Skeletal muscle tissue (tissue), 4 donors: ENCODE measurements around the gene SLC1A3. TPM values are rescaled to one million over a fixed set of nuclear protein-coding genes. Genes with fewer than 3 reads are reported as not detected.
"Not testable (repeated sequence)": the region's sequence is repeated elsewhere in the genome, so short reads cannot be mapped to it uniquely, and the experiment has no call there.

ENCODE experiments used
- H3K27ac ChIP-seq: one replicate; pipeline ENCODE4 v1.7.0; 2013; ENCODE audit warnings: mild to moderate bottlenecking, low read depth, low read length, inconsistent platforms
- H3K27me3 ChIP-seq, 3 donors: one replicate each; pipeline ENCODE4 v1.7.0; 2013; ENCODE audit warnings: low read length in 3 of 3; ENCODE audit not compliant: control insufficient read depth in 3 of 3, insufficient read depth in 3 of 3
- H3K36me3 ChIP-seq, 3 donors: one replicate each; pipeline ENCODE4 v1.7.0; 2013; ENCODE audit warnings: low read length in 3 of 3; ENCODE audit not compliant: control insufficient read depth in 3 of 3, insufficient read depth in 3 of 3
- H3K4me1 ChIP-seq, 3 donors: one replicate each; pipeline ENCODE4 v1.7.0; 2013; ENCODE audit warnings: low read length in 3 of 3, mild to moderate bottlenecking in 3 of 3; ENCODE audit not compliant: control insufficient read depth in 3 of 3, insufficient read depth in 3 of 3
- H3K4me3 ChIP-seq, 3 donors: one replicate each; pipeline ENCODE4 v1.7.0; 2013; ENCODE audit warnings: low read length in 3 of 3
- H3K9ac ChIP-seq, 3 donors: one replicate each; pipeline ENCODE4 v1.7.0; 2013; ENCODE audit warnings: low read length in 3 of 3, mild to moderate bottlenecking in 3 of 3, moderate library complexity in 2 of 3, low read depth in 1 of 3
- H3K9me3 ChIP-seq, 3 donors: one replicate each; pipeline ENCODE4 v1.7.0; 2013; ENCODE audit warnings: low read length in 3 of 3; ENCODE audit not compliant: control insufficient read depth in 3 of 3
- total RNA-seq: library from RNA; depleted of rRNA; stranded (reverse); fragments of >200 nt; gene quantifications from one replicate; pipeline ENCODE4 v1.2.3, GENCODE V29; 2014
- donor health status: Osteomylitis.

Gene SLC1A3
- total RNA-seq: 27.1 TPM

DNA sequence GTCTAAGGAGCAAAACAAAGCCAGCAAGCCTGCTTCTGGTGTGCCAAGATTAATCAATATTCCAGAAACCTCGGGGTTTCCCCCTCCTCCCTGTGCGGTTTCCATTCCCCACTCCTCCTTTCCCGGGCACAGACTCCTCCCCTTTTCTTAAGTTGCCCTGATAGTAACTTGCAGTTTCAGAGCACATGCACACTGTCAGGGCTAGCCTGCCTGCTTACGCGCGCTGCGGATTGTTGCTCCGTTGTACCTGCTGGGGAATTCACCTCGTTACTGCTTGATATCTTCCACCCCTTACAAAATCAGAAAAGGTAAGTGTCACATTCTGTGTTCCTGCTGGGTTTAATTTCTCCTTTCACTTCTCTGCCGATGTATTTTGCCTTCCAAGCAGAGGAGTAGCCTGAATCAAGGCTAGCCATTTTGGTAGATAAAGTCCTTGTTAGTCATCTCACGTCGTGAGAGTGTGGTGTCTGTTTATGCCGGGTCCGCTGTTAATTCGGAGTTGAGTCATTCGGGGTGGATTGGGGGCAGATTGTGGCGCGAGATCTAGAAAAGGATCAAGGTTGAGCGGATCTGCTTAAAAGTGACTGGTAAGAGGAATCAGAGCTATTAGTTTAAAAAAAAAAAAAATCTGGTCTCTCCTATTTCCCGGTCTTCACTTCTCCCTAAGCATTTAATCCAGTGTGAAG is at the start of gene SLC1A3:
SLC1A3 (plus strand) TSS at position 179 of the 686 bp plus-strand sequence. CDS start 1,818 bp downstream, outside the sequence.
- Histone ChIP-seq H3K4me3 (peak within 1 kb of the TSS; percentile 74 to 87 (median 79)), H3K9me3 (no peaks in the 10 kb centered on the region), H3K4me1 (peaks cover under 1 to 13% (median 8%) of the 10 kb centered on the region in 3 donors), H3K9ac (peak within 1 kb of the TSS; percentile 82 to 91 (median 85)), H3K27ac (peak within 1 kb of the TSS; percentile 82), H3K27me3 (no peaks in the 10 kb centered on the region), H3K36me3 (peaks cover 0 to under 1% (median 0%) of the 10 kb centered on the region in 3 donors)

DNA sequence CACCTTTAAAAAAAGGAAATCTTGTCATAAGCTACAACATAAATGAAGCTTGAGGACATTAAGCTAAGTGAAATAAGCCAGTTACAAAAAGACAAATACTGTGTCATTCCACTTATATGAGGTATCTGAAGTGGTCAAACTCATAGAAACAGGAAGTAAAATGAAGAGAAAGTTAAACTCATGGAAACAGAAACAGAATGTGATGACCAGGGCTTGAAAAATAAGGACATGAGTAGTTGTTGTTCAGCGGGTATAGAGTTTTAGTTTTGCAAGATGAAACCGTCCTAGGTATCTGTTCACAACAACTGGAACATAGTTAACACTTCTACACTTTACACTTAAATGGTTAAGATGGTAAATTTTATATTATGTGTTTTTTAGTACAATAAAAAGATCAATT is 47.8 kb upstream of the SLC1A3 start:
- no peaks in the 10 kb centered on the region for H3K27me3 ChIP-seq
- no peak overlapping the region for H3K4me3 ChIP-seq
- H3K9me3 ChIP-seq: no peaks in the 10 kb centered on the region
- no peaks in the 10 kb centered on the region for H3K4me1 ChIP-seq
- H3K27ac ChIP-seq: no peak overlapping the region
- no peak overlapping the region for H3K9ac ChIP-seq
- H3K36me3 ChIP-seq: no peaks in the 10 kb centered on the region

DNA sequence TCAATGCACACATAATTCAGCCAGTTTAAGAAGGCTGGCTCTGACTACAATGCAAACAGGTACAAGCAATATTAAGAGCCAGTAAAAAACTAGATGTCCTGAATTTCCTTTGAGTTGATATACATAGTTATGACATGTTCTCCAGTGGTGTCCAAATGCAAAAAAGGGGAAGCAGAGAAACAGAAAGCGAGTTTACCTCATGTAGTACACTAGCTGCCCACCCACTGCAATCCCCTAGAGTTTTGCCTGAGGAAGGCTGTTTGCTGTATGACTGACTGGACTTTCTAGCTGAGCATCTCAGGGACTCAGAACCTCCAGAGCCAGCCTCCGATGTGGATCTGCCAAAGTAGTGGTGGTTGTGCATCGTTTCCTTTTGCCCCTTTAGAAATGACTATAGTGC is 44.8 kb upstream of the SLC1A3 start:
- Histone ChIP-seq H3K27me3 (no peaks in the 10 kb centered on the region), H3K4me3 (no peak overlapping the region), H3K9me3 (no peaks in the 10 kb centered on the region), H3K4me1 (no peaks in the 10 kb centered on the region), H3K27ac (no peak overlapping the region), H3K36me3 (no peaks in the 10 kb centered on the region), H3K9ac (no peak overlapping the region)

DNA sequence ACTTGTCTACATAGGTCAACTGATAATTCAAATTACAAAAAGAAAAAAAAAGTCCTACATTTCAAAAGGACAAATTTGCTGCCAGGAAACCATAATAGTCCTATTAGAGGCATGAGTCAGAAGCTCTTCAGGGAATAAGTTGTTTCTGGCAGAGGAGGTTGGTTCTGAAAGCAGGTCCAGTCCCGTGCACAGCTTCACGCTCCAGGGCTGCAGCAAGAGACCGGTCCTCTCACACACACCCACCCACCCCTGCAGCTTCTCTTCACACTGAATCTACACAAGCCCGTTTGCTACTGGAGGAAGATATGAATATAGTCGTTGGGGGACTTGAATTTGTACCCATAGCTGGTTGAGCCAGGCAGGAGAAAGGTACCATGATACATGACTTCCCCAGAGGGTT is 36.9 kb upstream of the SLC1A3 start:
- Histone ChIP-seq H3K4me3 (no peak overlapping the region), H3K36me3 (no peaks in the 10 kb centered on the region), H3K9ac (no peak overlapping the region), H3K4me1 (no peaks in the 10 kb centered on the region), H3K27ac (no peak overlapping the region), H3K27me3 (no peaks in the 10 kb centered on the region), H3K9me3 (no peaks in the 10 kb centered on the region)

DNA sequence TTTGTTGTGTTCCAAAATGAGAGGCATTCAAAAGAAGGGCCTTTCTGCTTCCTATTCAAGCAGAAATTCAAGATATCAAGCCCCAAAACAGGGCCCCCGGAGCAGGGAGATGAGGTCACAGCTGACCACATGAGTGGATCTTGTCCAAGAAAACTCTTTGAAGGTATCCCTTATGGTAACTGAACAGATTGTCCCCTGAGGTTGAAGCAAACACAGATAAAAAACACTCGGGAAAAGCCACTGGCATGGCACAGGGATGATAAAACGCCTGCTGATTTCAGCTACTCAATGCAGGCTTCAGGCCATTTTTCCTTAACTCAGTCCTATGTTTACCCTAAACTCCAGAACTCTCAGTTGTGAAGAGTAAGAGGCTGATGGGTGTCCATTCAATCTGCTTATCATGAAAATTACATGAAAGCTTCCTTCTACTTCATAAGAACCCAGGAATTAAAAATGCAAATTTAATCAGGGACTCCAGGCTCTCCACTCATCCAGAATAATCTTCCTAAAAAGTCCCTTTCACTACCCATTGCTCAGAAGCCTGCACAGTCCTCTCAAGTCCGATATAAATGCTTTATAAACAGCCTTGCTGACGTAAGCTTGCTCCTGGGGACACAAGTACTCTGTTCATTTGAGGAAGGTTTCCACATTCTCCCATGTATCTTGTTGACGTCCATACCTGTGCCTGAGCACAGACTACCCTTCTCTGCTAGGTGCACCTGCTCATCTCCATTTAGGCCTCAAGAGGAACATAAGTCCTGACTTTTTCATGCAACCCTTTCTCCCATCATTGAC is 35.9 kb upstream of the SLC1A3 start:
- no peaks in the 10 kb centered on the region for H3K27me3 ChIP-seq
- H3K27ac ChIP-seq: no peak overlapping the region

DNA sequence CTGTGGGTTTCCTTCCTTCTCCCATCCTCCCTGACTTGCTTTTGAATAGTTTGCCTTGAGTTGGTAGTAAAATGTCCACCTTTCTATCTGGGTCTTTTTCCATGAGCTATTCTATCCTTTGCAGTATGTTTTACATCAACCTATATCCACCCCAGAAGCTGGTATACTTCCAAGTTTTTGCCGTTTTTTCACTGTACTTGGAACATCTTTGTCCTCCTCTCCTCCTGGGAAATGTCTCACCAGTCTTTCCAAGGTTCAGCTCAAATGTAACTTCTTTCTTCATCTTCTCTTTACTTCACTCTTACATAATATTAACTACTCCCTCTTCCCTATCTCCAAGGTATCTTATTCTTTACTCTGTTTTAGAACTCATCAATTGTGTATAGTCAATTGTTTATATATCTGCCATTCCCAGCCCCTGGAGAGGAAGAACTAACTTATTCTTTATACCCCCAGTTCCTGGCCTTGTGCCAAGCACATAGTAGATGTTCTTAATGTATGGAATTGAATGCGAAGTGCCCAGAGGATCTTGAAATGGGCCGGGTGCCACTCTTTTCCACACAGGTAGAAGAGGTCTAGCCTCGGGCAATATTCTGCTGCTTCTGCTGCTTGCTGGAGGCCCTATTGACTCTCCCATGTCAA is 34.9 kb upstream of the SLC1A3 start:
- Histone ChIP-seq H3K9ac (no peak overlapping the region), H3K4me1 (no peaks in the 10 kb centered on the region), H3K9me3 (no peaks in the 10 kb centered on the region), H3K4me3 (no peak overlapping the region), H3K27me3 (no peaks in the 10 kb centered on the region), H3K36me3 (no peaks in the 10 kb centered on the region), H3K27ac (no peak overlapping the region)

More for the DNA sequence above, 35.9 kb upstream of the SLC1A3 start:
- Histone ChIP-seq H3K36me3 (no peaks in the 10 kb centered on the region), H3K4me1 (no peaks in the 10 kb centered on the region), H3K9ac (no peak overlapping the region), H3K4me3 (no peak overlapping the region), H3K9me3 (no peaks in the 10 kb centered on the region)

DNA sequence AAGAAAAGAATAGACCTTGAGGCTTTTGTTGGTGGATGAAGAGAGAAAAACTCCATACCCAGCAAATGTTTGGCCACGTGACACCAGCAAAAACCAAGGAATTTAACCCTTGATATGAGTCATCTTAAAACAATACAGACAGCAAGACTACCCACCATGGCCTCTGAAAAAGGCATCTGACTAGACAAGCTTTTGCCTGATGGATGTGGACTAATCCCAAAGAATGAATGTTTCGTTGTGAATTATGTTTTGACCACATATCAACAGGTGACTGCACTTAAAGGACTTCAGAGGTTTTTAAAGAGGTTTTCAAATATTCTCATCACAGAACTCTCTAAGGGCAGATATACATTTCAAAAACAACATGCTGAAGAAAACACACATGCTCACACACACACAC is 33.0 kb upstream of the SLC1A3 start:
- no peak overlapping the region for H3K4me3 ChIP-seq
- no peaks in the 10 kb centered on the region for H3K9me3 ChIP-seq
- H3K36me3 ChIP-seq: no peaks in the 10 kb centered on the region
- H3K27me3 ChIP-seq: no peaks in the 10 kb centered on the region
- no peaks in the 10 kb centered on the region for H3K4me1 ChIP-seq
- no peak overlapping the region for H3K27ac ChIP-seq
- no peak overlapping the region for H3K9ac ChIP-seq

DNA sequence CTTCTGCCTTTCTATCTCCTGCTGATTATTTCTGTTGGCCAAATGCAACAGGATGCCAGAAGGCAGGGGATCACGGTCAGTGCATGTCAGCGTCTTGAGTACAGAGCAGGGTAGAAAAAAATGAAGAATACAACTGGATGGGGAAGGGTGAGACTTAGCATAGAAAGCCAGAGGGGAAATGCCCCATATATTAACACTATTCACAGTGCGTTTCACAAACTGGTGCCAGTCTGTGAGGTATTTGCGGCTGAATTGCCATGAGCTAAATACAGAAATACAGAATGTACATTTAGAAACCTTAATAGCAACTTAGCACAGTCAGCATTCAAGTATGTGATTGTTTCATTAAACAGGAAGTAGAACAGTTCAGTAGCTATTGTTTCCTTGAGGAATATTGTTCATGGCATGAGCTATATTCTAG is 31.0 kb upstream of the SLC1A3 start:
- H3K9ac ChIP-seq: no peak overlapping the region
- H3K27ac ChIP-seq: no peak overlapping the region
- no peaks in the 10 kb centered on the region for H3K36me3 ChIP-seq
- no peaks in the 10 kb centered on the region for H3K4me1 ChIP-seq
- H3K9me3 ChIP-seq: no peaks in the 10 kb centered on the region
- H3K27me3 ChIP-seq: no peaks in the 10 kb centered on the region
- H3K4me3 ChIP-seq: no peak overlapping the region

DNA sequence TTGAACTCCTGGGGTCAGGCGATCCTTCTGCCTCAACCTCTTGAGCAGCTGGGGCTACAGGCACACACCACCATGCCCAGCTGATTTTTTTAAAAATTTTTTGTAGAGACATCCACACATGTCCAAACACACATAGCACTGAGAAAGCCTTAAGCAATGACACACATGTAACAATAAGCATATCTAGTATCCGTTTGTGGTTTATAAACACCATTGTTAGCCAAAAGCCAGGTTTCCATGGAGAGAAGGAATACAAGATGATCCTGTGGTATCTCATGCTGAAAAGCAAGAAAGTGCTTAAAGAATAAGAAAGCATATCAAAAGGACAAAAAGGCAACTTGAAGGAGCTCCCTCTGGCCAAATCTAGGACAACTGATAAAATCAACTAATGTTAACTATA is 29.7 kb upstream of the SLC1A3 start:
- Histone ChIP-seq H3K4me3 (no peak overlapping the region), H3K9me3 (no peaks in the 10 kb centered on the region), H3K9ac (no peak overlapping the region), H3K36me3 (no peaks in the 10 kb centered on the region), H3K4me1 (no peaks in the 10 kb centered on the region), H3K27ac (no peak overlapping the region), H3K27me3 (no peaks in the 10 kb centered on the region)

DNA sequence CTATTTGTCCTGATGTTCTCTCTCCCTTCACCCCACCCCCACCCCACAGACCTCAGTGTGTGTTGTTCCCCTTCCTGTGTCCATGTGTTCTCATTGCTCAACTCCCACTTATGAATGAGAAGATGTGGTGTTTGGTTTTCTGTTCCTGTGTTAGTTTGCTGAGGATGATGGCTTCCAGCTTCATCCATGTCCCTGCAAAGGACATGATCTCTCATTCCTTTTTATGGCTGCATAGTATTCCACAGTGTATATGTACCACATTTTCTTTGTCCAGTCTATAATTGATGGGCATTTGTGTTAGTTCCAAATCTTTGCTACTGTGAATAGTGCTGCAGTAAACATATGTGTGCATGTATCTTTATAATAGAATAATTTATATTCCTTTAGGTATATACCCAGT is 26.5 kb upstream of the SLC1A3 start:
- H3K4me1 ChIP-seq, H3K27me3 ChIP-seq, H3K4me3 ChIP-seq, H3K36me3 ChIP-seq, H3K9ac ChIP-seq, H3K9me3 ChIP-seq, H3K27ac ChIP-seq: not testable (repeated sequence)
